Mesothelial cell of epicardium (in vitro differentiated cells): ENCODE results near the gene GLYATL2. TPM values are rescaled to one million over a fixed set of nuclear protein-coding genes. Genes with fewer than 3 reads are reported as not detected.

ENCODE experiments used
- DNase-seq, 2 experiments: peaks; one replicate each; pipeline ENCODE4 v3.0.0; 2021; ENCODE audit warnings: low spot score in 2 of 2; ENCODE audit not compliant: unreplicated experiment in 2 of 2
- H3K27ac Mint-ChIP-seq: 2 replicates; pipeline ENCODE4 v1.8.0; 2021; ENCODE audit warnings: mixed read lengths
- H3K27me3 Mint-ChIP-seq: 2 replicates; pipeline ENCODE4 v1.8.0; 2021; ENCODE audit warnings: low read depth, mixed read lengths
- H3K36me3 Mint-ChIP-seq: 2 replicates; pipeline ENCODE4 v1.8.0; 2021; ENCODE audit warnings: mixed read lengths
- H3K4me1 Mint-ChIP-seq: 2 replicates; pipeline ENCODE4 v1.8.0; 2021; ENCODE audit warnings: mixed read lengths
- H3K4me3 Mint-ChIP-seq: 2 replicates; pipeline ENCODE4 v1.8.0; 2021; ENCODE audit warnings: mild to moderate bottlenecking, moderate library complexity, mixed read lengths
- H3K9me3 Mint-ChIP-seq: 2 replicates; pipeline ENCODE4 v1.8.0; 2021; ENCODE audit warnings: mixed read lengths
- total RNA-seq: library from RNA; stranded (reverse); gene quantifications from 3 replicates; pipeline ENCODE4 v1.2.1, GENCODE V29; 2021
- TF ChIP-seq, protein P1 (sequence below): fragments of 200-600 bp; sonication (generic); IDR thresholded peaks from one replicate; pipeline ENCODE4 v1.5.0; 2021; ENCODE audit warnings: antibody characterized with exemption; ENCODE audit not compliant: unreplicated experiment

The GLYATL2 gene
- not detected in 3 replicates for total RNA-seq

- DNase-seq, result no peak
- Mint-ChIP-seq H3K4me1 (no peaks in the 10 kb centered on the region), H3K27ac (no peak within 1 kb of the TSS), H3K9me3 (peaks cover 62% of the 10 kb centered on the region), H3K27me3 (no peaks in the 10 kb centered on the region), H3K36me3 (no peaks in the 10 kb centered on the region), H3K4me3 (no peak within 1 kb of the TSS)
- TF ChIP-seq, protein P1, sequence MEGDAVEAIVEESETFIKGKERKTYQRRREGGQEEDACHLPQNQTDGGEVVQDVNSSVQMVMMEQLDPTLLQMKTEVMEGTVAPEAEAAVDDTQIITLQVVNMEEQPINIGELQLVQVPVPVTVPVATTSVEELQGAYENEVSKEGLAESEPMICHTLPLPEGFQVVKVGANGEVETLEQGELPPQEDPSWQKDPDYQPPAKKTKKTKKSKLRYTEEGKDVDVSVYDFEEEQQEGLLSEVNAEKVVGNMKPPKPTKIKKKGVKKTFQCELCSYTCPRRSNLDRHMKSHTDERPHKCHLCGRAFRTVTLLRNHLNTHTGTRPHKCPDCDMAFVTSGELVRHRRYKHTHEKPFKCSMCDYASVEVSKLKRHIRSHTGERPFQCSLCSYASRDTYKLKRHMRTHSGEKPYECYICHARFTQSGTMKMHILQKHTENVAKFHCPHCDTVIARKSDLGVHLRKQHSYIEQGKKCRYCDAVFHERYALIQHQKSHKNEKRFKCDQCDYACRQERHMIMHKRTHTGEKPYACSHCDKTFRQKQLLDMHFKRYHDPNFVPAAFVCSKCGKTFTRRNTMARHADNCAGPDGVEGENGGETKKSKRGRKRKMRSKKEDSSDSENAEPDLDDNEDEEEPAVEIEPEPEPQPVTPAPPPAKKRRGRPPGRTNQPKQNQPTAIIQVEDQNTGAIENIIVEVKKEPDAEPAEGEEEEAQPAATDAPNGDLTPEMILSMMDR, result no peak
Observed at GRCh38 chr11:58844361-58845005, at the start of gene GLYATL2. Gene GLYATL2 (minus strand): TSS chr11:58844704. CDS start chr11:58839612, 5,092 bp downstream.

- H3K27ac Mint-ChIP-seq, result no peak overlapping the region
- H3K4me3 Mint-ChIP-seq, result no peak overlapping the region
- H3K36me3 Mint-ChIP-seq, result no peaks in the 10 kb centered on the region
- DNase-seq, result no peak
- H3K4me1 Mint-ChIP-seq, result no peaks in the 10 kb centered on the region
- TF ChIP-seq, protein P1, result no peak
- no peaks in the 10 kb centered on the region for H3K27me3 Mint-ChIP-seq
- H3K9me3 Mint-ChIP-seq, result peaks cover 17% of the 10 kb centered on the region
Observed at GRCh38 chr11:58893899-58894298, 49.4 kb upstream of the GLYATL2 start.

GRCh38 chr11:58888579-58888978, 44.1 kb upstream of the GLYATL2 start:
- TF ChIP-seq, protein P1, result no peak
- H3K4me1 Mint-ChIP-seq, result no peaks in the 10 kb centered on the region
- no peak overlapping the region for H3K27ac Mint-ChIP-seq
- no peak overlapping the region for H3K4me3 Mint-ChIP-seq
- no peak for DNase-seq
- H3K9me3 Mint-ChIP-seq, result peaks cover 49% of the 10 kb centered on the region
- no peaks in the 10 kb centered on the region for H3K27me3 Mint-ChIP-seq
- no peaks in the 10 kb centered on the region for H3K36me3 Mint-ChIP-seq

- peaks cover 57% of the 10 kb centered on the region for H3K9me3 Mint-ChIP-seq
- no peaks in the 10 kb centered on the region for H3K27me3 Mint-ChIP-seq
- H3K27ac Mint-ChIP-seq, result no peak overlapping the region
- no peak for DNase-seq
- no peaks in the 10 kb centered on the region for H3K4me1 Mint-ChIP-seq
- TF ChIP-seq, protein P1, result no peak
- H3K36me3 Mint-ChIP-seq, result no peaks in the 10 kb centered on the region
- no peak overlapping the region for H3K4me3 Mint-ChIP-seq
Observed at GRCh38 chr11:58887452-58887851, 42.9 kb upstream of the GLYATL2 start.

GRCh38 chr11:58880625-58881024, 36.1 kb upstream of the GLYATL2 start:
- Mint-ChIP-seq H3K36me3 (peaks cover 1% of the 10 kb centered on the region), H3K27me3 (no peaks in the 10 kb centered on the region), H3K4me1 (no peaks in the 10 kb centered on the region), H3K4me3 (no peak overlapping the region), H3K9me3 (peaks cover 69% of the 10 kb centered on the region), H3K27ac (no peak overlapping the region)
- no peak for DNase-seq
- TF ChIP-seq, protein P1, result no peak
